Activated CD4-positive, alpha-beta T cell treated with anti-CD3 and anti-CD28 coated beads, Interleukin-2, amount 50 U/mL, for 48 hours (primary cell): ENCODE measurements around the gene MCM3AP.

ENCODE experiments used
- DNase-seq, 2 experiments: peaks; one replicate each; pipeline ENCODE4 v3.0.0-alpha.2; 2020

Gene MCM3AP

DNA sequence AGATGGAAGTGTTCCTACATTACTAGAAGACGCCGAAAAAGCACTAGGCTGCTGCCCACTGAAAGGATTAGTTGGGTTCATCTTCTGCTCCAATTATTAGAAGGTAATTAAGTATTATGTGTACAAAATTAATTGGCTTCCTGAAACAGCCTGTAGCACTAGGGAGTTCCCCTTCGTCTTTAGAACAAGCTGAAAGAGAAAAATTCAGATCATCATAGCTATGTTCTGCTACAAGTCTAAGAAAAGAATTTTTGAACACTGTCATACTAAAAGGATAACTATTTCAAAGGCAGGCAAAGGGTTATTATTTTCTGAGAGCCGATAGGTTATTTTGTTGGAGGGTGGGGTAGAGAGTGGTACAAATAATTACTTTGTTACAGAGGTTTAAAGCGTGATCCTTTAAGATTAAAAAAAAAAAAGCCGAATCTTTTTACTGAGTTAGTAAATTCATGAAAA, at the start of gene MCM3AP:
Gene MCM3AP, minus strand, starts transcription at position 406 of the 456 bp plus-strand sequence. Its CDS starts 325 bp downstream, at position 81.
- no peak for DNase-seq

GRCh38 chr21:46334351-46335140, 49.1 kb upstream of the MCM3AP start:
- no peak for DNase-seq

DNA sequence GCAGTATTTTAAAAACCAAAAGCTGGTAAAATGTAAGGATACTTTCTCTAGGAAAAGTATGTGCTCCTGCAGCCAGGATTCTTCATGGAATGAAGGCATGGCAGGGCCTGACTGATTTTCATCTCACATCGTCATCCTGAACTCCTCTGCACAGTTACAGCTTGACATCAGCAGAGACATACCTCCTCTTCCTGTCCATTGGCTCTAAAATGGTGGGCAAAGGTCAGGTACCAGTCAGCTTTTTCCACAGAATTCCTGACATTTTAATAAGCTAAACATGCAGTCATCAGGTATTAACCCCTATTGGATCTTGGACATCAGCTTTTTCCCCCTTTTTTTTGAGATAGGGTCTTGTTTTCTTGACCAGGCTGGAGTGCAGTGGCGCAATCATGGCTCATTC, 44.4 kb upstream of the MCM3AP start:
- no peak for DNase-seq

DNA sequence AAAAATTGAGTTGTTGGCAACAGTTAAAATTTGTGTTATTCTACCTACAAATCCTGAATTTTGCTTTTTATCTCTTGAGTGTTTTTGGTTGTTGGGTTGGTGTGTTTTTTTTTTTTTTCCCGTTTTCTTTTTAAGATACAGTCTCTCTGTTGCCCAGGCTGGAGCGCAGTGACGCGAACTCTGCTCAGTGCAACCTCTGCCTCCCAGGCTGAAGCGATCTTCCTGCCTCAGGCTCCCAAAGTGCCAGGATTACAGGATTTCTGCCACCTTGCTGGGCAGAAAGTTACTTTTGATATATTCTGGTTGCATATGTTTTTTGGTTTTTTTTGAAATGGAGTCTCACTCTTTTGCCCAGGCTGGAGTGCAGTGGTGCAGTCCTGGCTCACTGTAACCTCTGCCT, 42.7 kb upstream of the MCM3AP start:
- DNase-seq, result no peak

- no peak for DNase-seq
Observed at GRCh38 chr21:46327711-46328110, 42.3 kb upstream of the MCM3AP start.

DNA sequence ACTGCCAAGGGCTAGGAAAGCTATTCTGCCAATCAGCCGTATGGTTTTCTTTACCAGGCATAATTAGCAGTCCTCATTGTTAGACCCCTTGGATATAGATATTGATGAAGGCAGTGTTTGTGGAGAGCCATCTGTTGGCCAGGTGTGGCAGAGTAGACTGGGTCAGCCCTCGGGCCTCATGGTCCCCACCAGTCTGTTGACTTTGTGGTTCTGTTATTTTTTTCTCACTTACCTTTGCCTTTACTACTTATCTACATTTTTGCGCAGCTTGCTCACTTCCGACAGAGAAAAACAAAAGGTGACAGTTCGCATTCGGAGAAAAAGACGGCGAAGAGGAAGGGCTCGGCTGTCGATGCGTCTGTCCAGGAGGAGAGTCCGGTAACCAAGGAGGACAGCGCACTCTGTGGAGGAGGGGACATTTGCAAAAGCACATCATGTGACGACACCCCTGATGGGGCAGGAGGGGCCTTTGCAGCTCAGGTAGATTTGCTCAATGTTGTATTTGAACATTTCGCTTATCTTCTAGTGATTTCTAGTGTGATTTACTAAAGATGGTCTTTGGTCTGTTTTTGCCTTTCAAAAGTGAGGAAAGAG, 40.8 kb upstream of the MCM3AP start:
- DNase-seq, result no peak

GRCh38 chr21:46325073-46325912, 39.9 kb upstream of the MCM3AP start:
- DNase-seq, result peak; percentile 42 to 57

DNA sequence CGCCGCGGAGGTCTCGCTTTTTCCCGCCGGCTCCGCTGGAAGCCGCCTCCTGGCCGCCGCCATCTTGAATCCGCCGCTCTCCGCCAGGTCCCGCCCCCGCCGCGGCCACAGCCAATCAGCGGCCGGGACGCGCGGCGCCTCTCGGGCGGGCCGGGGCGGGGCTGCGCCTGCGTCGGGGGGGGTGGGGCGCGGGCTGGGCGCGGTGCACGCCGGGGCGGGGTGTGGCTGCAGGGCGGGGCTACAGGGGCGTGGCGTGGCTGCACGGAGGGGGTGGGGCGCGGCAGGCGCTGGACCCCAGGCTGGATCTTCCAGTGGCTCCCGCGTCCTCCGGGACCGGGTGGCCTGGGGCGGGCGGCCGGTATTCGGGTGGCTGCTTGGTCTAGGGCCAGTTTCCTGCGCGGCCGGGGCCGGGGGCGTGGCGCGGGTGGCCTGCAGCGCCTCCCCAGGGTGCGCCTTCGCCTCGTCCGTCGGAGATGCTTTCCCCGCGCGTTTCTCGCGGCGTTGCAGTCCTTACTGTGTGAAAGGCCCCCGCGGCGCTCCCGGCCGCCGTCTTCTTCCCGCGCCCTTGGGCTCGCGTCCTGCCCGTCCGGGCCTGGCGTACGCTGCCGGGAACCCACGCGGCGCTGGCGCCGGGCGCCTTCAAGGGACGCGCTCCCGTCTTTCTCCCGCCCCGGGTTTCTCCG, 39.1 kb upstream of the MCM3AP start:
- peak; percentile 88 to 89 for DNase-seq

DNA sequence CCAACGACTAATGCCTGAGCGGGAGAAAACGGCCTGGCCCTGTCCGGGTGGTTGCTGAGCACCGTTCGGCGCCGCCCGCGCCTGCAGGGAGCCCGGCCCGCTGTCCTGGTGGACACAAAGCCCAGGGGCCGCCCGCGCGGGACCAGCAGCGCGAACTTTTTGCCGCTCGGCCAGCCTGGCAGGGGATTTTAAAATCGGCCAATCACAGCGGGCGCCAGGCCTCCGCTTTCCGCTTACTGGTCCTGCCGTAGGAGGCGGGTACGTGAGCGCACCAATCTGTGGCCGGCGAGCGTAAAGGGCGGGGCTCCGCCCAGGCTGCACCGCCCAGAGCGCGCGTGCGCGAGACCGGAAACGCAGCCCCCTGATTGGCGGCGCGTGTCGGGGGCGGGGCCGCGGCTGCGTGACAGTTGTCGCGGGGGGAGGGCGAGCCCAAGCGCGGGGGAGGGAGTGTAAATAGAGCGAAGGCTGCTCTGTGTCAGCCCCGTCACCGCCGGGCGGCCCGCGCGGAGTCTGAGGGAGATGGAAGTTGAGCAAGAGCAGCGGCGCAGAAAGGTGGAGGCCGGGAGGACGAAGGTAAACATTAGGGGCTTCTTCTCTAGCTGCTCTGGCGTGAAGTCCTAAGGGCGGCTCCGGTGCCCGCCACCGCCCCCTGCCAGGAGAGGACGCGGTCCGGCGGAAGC, 38.4 kb upstream of the MCM3AP start, which contains the start of the genes C21orf58 and PCNT:
Gene C21orf58, minus strand, starts transcription at position 161 of the 680 bp plus-strand sequence. CDS start 1,132 bp downstream, outside the sequence.
Gene PCNT, plus strand, starts transcription at position 447 of the 680 bp plus-strand sequence. Its CDS starts 73 bp downstream, at position 520.
- DNase-seq, result peak; percentile 95 to 97

GRCh38 chr21:46323227-46323709, 37.9 kb upstream of the MCM3AP start:
- DNase-seq, result peak in 1 of 2 experiments; percentile 44

DNA sequence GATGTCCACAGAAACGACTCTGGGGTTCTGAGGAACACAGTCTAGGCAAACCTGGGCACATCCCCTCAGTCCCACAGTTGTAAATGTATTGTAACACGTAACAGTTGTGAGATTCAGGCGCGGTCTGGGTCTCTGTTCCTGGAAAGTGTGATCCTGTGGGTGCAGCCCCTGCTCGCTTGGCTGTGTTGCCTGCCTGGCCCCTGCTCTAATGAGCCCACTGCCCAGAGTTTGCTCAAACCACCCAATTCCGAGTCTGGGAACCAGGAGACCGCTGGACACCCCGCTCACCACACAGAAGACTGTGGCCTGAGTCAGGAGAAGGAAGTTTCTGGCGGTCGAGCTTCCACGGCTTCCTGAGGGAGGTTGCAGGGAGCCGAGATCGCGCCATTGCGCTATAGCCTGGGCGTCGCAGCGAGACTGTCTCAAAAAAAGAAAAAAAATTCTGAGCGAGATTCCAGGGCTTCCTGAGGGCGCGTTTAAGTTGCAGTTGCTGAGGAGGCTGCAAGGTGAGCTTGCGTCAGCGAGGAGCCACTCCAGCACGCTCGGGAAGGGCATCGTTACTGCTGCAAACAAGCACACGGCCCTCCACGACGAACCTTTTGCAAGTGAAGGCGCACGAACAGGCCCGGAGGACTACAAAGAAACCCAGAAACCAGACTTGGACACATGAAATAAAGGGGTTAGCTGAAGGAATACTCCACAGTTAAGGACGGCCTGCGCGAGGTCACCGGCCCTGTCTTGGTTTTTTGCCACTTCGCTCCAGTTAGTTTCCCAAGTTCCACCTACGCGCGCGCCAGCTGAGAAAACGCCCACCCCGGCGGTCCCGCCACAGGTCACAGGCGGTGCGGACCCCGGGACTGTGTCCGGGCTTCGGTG, 37.2 kb upstream of the MCM3AP start:
- peak; percentile 30 to 39 for DNase-seq

DNA sequence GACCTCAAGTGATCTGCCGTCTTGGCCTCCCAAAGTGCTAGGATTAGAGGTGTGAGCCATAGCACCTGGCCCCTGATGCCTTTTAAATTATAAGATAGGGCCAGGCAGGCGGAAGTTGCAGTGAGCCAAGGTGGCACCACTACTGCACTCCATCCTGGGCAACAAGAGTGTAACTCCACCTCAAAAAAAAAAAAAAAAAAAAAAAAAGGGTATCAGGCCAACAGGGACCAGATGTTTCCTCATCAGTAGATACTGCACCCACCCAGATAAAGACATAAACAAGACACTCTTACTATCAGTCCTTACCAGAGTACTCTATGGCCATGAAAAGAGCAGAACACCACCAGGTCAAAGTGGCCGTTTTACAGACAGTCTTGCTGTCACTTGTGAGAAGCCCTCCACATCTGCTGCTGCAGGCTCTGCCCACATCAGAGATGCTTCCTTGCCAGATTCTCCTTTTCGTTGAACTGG, 35.0 kb upstream of the MCM3AP start:
- DNase-seq, result no peak

GRCh38 chr21:46319186-46319585, 33.8 kb upstream of the MCM3AP start:
- no peak for DNase-seq

- DNase-seq, result no peak
Observed at GRCh38 chr21:46318464-46318845, 33.0 kb upstream of the MCM3AP start.

DNA sequence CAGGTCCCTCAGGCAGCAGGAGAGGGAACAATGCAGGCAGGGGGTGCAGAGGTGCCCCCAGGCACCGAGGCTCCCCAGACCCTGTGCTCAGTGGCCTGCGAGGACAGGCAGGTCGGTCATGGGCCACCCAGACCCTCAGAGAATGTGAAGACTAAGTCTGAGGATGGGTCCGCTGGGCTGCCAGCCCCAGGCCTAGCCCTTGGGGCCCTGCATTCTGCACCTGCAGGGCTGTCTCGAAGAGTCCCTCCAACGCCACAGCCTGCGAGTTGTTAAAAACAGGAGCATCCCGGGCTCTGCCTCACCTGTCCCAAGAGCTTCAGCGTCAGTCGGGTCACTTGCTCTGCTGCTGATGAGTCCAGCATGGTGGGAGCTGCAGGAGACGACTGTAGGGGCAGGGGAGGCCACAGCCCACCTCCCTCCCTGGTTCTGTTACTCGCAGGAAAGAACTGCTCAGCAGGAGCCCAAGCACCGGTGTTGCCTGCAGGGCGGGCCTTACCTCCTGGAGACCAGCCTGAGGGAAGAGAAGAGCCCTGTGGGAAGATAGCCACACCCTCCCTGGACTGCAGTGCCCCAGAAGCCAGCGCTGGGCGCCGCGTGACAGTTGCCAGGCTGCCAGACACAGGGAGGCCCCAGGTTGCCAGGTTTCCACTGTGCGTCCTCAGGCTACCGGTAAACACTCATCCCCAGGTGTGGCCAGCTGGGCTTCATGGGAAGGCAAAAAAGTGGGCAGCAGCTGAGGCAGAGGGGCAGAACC, 32.5 kb upstream of the MCM3AP start:
- DNase-seq, result no peak

DNA sequence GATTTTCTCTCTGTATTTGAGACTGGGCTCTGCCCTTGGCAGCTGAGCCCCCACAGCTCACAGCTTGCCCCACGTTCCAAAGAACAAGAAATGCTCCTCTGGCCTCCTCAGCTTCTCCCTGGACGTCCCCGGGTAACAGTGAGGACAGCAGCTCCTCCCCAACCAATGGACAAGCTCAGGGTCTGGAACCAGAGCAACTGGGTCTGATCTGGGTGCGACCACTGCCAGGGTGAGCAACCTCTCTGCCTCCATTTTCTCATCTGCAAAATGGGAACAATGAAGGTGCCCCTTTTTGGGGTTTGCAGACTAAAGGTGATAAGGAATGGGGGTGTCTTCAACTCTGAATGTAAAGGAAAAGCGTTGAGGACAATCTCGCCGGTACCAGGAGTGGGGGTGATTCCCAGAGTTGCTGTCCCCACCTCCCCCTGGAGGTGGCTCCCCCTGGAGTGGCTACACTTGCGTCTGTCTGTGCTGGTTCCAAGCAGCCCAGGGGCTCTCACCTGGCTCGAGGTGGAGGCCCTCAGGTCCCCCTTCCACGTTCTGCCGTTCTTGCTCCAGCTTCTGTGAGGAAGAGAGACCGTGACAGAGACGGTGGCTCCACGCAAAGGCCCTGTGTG, 31.4 kb upstream of the MCM3AP start:
- DNase-seq, result no peak

DNA sequence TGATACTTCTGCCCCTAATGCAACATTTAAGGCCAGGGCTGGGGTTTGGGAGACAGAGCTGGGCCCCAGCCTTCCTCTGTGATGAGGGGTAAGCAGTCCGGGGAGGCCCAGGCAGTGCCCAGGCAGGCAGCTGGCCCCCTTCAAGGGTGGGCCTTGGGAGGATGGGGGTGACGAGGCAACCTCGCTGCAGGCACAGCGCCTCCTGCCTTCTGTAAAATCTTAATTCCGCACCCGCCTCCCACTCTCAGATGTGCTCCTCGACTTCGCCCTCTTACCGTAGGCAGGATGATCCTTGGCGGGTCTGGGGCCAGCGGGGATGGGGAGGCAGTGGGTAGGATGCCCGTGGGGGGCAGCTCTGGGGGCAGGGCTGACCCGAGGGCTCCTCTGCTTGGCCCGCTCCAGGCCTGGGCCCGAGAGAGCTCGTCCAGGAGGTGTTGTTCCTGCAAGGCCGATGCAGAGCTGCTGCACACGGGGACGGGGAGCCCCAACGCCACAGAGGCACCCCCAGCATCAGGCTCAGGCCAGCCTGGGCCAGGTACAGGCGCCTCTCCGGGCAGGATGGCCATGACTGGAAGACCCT, 29.1 kb upstream of the MCM3AP start:
- DNase-seq, result no peak

GRCh38 chr21:46312949-46313348, 27.5 kb upstream of the MCM3AP start:
- DNase-seq, result no peak

DNA sequence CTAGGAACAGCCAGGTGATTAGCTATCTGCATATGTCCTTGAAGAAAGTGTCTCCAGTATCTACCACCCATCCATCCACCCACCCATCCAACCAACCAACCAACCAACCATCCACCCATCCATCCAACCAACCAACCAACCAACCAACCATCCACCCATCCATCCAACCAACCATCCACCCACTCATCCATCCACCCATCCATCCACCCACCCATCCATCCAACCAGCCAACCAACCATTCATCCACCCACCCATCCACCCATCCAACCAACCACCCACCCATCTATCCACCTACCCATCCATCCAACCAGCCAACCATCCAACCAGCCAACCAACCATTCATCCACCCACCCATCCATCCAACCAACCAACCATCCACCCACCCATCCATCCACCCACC, 26.2 kb upstream of the MCM3AP start:
- no peak for DNase-seq
